GM12873 (cell line): ENCODE measurements around the gene SRRM5.

Experiments used
- TF ChIP-seq, protein P1 (sequence below): IDR thresholded peaks from 2 replicates; pipeline ENCODE4 v1.5.1; 2012; ENCODE audit warnings: low read depth, mild to moderate bottlenecking, moderate library complexity, low read length, control low read depth; ENCODE audit not compliant: insufficient read depth; ENCODE audit errors: missing control alignments

SRRM5 gene

DNA sequence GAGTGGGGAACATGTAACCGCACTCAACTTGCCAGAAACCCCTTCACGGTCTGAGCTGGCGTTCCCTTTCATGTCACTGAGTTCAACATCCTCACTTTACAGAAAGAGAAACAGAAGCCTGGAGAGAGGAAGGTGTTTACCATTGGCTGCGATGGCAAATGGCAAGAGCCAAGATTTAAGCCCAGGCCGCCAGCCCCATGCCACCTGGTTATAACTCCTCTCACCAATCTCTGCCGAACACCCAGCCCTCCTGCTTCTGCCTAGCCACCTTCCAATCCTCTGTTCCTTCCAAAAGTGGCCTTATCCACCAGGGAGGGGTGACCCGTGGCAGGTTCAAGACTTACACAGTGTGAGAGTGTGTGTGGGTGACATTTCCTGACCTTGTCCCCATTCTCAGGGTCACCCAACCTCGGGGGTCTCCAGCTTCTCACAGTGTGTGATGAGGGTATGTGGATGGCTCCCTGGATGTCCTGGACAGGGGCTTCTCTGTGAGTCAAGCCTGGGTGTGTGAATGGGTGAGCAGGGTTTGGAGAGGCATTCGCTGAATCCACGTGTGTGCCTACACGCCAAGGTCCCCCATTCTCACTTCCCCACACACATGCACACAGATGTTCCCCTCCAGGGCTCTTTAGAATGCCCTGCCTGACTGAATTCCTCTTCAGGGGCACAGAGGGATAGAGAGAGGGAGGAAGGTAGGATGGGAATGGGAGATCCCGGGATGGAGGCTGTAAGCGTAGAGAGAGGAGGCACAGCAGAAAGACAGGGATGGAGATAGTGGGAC lies 26.5 kb downstream of the SRRM5 start:
- TF ChIP-seq, protein P1, sequence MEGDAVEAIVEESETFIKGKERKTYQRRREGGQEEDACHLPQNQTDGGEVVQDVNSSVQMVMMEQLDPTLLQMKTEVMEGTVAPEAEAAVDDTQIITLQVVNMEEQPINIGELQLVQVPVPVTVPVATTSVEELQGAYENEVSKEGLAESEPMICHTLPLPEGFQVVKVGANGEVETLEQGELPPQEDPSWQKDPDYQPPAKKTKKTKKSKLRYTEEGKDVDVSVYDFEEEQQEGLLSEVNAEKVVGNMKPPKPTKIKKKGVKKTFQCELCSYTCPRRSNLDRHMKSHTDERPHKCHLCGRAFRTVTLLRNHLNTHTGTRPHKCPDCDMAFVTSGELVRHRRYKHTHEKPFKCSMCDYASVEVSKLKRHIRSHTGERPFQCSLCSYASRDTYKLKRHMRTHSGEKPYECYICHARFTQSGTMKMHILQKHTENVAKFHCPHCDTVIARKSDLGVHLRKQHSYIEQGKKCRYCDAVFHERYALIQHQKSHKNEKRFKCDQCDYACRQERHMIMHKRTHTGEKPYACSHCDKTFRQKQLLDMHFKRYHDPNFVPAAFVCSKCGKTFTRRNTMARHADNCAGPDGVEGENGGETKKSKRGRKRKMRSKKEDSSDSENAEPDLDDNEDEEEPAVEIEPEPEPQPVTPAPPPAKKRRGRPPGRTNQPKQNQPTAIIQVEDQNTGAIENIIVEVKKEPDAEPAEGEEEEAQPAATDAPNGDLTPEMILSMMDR: no peak

DNA sequence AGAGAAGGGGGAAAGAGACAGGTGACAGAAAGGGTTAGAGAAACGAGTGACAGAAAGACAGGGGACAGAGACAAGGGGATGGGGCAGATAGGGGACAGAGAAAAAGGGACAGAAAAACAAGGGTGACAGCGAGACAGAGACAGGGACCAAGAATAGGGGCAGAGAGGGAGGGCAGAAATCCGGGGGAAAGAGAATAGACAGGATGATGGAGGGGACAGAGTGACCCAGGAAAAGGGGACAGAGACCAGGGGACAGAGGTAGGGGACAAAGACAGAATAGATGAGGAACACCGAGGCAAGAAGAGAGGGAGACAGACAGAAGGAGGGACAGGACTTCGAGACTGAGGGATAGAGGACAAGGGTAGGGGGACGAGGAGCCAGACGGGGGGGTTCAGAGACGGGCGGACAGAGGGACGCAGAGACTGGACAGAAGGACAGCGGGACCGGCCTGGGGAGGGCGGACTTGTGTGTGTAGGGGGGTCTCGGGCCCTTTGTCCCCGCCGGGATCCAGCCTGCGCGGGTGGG lies 27.2 kb downstream of the SRRM5 start:
- TF ChIP-seq, protein P1: no peak

DNA sequence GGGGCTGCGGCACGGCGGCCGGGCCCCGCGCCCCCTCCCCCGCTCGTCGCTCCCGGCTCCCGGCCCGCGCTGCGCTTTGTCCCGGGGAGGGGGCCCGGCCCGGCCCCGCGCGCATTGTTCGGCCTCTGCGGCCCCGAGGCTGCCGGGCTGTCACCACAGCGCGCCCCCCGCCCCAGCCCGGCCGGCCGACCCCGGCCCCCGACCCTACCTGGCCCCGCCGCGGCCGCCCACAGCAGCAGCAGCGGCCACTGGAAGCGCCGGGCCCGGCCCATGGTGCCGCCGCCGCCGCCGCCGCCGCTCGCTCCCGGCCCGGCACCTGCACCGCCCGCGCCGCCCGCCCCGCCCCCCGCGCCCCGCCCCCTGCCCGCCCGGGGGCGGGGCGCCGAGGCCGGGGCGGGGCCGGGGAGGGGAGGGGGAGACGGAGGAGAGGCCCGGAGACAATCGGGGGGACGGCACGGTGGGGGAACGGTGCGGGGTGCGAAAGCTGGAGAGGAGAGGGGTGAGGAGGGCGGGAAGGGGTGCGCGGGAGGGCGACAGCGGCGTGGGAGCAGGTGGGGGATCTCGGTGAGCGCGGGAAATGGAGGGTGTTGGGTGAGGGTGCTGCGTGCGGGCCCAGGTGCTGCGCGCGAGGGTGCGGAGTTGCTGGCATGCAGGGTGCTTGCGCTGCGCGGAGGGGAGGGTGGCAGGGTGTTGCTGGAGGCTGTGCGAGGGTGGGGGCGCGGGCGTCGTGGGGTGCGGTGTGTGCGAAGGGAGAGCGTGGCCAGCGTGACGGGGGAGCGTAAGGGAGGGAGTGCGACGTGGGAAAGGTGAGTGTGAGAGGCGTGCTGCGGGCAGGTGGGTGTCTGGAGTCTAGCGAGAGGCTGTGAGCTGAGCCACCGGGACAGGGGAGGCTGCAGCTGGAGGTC lies 27.9 kb downstream of the SRRM5 start, which contains the start of gene CADM4:
Gene CADM4, minus strand, starts transcription at position 332 of the 905 bp plus-strand sequence. Its CDS starts 60 bp downstream, at position 272.
- TF ChIP-seq, protein P1: no peak

DNA sequence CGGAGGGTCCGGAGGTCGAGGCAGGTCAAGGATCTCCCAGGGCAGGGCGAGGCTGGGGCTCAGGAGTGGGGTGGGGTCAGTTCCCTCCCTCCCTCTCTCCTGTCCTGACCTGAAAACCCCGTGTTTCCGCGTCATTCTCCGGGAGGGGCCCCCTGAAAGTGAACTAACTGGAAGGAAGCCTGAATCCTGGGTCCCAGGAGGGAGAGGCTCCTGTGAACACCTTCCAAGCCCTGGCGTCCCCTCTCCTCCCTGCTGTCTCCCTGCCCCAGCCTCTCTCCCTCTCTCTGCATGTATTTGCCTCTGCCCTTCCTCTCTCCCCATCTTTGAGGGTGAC lies 28.5 kb downstream of the SRRM5 start:
- TF ChIP-seq, protein P1: no peak

DNA sequence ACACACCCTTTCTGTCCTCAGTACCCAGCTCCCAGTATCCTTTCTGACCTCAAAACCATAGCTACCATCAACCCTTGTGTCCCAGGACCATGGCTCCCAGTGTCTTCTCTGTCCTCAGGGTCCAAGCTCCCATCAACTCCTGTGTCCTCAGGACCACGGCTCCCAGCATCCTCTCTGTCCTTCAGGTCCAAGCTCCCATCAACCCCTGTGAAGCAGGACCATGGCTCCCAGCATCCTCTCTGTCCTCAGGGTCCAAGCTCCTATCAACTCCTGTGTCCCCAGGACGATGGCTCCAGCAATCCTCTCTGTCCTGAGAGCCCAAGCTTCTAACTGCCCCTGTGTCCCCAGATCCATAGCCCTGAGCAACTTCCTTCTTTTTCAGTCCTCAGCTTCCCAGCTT lies 29.4 kb downstream of the SRRM5 start:
- TF ChIP-seq, protein P1: no peak

DNA sequence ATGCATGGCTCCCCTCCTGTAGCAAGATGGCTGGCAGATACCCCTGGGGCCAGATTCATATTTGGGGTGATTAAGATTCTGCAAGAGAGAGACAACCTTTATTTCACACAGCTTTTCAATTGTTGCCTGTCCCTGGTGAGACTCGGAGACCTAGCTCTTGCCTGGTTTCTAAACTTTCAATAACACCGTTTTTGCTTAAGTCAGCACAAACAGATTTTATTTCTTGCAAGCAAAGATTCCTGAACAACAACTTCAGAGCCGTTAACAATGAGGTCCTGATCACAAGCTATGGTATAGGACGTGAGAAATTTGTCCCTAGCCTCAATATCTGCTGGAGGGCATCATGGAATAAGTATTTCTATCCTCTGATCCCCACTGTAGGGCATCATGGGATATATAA lies 30.6 kb downstream of the SRRM5 start:
- TF ChIP-seq, protein P1: no peak

DNA sequence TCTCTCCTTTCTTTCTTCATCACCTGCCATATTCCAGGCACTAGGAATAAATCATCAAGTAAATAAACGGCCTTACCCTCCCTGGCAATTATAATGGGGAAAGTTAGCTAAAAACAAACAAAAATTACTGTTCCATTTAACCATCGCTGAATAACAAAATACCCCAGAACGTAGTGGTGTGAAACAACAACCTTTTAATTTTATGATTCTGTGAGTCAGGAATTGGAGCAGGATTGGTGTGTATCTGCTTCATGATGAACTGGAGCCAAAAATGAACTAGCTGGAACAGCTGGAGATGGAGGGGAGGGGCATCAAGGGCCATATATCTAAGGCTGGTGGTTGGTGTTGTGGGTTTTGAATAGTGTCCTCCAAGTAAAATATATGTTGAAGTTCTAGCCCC lies 31.4 kb downstream of the SRRM5 start:
- TF ChIP-seq, protein P1: no peak
